ENCODE results near the gene PDK1. TPM values are rescaled to one million over a fixed set of nuclear protein-coding genes. Genes with fewer than 3 reads are reported as not detected.

PDK1 gene
- total and polyA plus RNA-seq, 2 donors from 2014 or later = 4.6 to 19.2 TPM

DNA sequence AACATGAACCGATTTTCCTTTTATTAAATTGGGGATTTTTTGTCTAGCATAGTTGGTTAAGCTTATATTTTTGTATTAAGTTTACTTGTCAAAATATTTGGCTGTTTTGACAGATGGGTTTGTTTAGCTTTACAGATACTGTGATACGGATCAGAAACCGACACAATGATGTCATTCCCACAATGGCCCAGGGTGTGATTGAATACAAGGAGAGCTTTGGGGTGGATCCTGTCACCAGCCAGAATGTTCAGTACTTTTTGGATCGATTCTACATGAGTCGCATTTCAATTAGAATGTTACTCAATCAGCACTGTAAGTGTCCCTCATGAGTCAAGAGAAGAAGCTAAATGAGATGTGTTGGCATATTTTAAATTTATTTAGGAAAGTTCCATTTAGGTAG is 8.5 kb downstream of the PDK1 start:
- H3K4me1 ChIP-seq (ENCODE audit: control insufficient read depth in 2 of 3, insufficient read depth in 2 of 3, low read depth in 1 of 3, low read length in 3 of 3) = no peaks in the 10 kb centered on the region
- H3K36me3 ChIP-seq (ENCODE audit: control insufficient read depth in 2 of 3, insufficient read depth in 3 of 3, low read length in 3 of 3) = no peaks in the 10 kb centered on the region
- no peak overlapping the region for H3K4me3 ChIP-seq (ENCODE audit: low read length in 3 of 3)
- no peak overlapping the region for H3K27ac ChIP-seq (ENCODE audit: low read depth in 2 of 2, low read length in 2 of 2)
- intact Hi-C loops (cut with DNase I) = no loop called here
- TF ChIP-seq, protein P1, sequence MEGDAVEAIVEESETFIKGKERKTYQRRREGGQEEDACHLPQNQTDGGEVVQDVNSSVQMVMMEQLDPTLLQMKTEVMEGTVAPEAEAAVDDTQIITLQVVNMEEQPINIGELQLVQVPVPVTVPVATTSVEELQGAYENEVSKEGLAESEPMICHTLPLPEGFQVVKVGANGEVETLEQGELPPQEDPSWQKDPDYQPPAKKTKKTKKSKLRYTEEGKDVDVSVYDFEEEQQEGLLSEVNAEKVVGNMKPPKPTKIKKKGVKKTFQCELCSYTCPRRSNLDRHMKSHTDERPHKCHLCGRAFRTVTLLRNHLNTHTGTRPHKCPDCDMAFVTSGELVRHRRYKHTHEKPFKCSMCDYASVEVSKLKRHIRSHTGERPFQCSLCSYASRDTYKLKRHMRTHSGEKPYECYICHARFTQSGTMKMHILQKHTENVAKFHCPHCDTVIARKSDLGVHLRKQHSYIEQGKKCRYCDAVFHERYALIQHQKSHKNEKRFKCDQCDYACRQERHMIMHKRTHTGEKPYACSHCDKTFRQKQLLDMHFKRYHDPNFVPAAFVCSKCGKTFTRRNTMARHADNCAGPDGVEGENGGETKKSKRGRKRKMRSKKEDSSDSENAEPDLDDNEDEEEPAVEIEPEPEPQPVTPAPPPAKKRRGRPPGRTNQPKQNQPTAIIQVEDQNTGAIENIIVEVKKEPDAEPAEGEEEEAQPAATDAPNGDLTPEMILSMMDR (IDR thresholded peaks at IDR 0.05; ENCODE audit: borderline replicate concordance, extremely low read depth, insufficient read depth) = no peak
- FAIRE-seq (no peak), DNase-seq (no peak)
- H3K9me3 ChIP-seq (ENCODE audit: control insufficient read depth in 2 of 3, insufficient read depth in 1 of 3, low read length in 3 of 3) = no peaks in the 10 kb centered on the region
- H3K9ac ChIP-seq (ENCODE audit: low read length in 3 of 3) = no peak overlapping the region
- H3K27me3 ChIP-seq (ENCODE audit: control insufficient read depth, insufficient read depth, low read length) = no peaks in the 10 kb centered on the region

DNA sequence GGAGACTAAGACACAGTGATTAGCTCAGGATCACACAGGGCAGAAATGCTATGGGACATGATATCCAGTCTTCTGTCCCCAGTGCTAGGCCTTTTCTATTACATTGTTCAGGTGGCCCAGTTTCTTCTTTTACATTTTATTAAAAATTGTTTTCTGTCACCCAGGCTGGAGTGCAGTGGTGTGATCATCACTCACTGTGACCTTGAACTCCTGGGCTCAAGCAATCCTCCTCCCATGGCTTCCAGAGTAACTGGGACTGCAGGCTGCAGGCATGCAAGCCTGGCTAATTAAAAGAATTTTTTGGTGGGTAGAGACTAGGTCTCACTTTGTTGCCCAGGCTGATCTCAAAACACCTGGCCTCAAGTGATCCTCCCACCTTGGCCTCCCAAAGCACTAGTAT is 15.4 kb downstream of the PDK1 start:
- TF ChIP-seq, protein P1 (IDR thresholded peaks at IDR 0.05; ENCODE audit: borderline replicate concordance, extremely low read depth, insufficient read depth) = no peak
- H3K27me3 ChIP-seq (ENCODE audit: control insufficient read depth, insufficient read depth, low read length) = no peaks in the 10 kb centered on the region
- H3K9ac ChIP-seq (ENCODE audit: low read length in 3 of 3) = no peak overlapping the region
- H3K36me3 ChIP-seq (ENCODE audit: control insufficient read depth in 2 of 3, insufficient read depth in 3 of 3, low read length in 3 of 3) = no peaks in the 10 kb centered on the region
- intact Hi-C loops (cut with DNase I) = no loop called here
- no peaks in the 10 kb centered on the region for H3K4me1 ChIP-seq (ENCODE audit: control insufficient read depth in 2 of 3, insufficient read depth in 2 of 3, low read depth in 1 of 3, low read length in 3 of 3)
- FAIRE-seq (no peak), DNase-seq (no peak)
- H3K27ac ChIP-seq (ENCODE audit: low read depth in 2 of 2, low read length in 2 of 2) = no peak overlapping the region
- H3K9me3 ChIP-seq (ENCODE audit: control insufficient read depth in 2 of 3, insufficient read depth in 1 of 3, low read length in 3 of 3) = peaks cover 0 to 9% (median 5%) of the 10 kb centered on the region in 3 donors
- no peak overlapping the region for H3K4me3 ChIP-seq (ENCODE audit: low read length in 3 of 3)

DNA sequence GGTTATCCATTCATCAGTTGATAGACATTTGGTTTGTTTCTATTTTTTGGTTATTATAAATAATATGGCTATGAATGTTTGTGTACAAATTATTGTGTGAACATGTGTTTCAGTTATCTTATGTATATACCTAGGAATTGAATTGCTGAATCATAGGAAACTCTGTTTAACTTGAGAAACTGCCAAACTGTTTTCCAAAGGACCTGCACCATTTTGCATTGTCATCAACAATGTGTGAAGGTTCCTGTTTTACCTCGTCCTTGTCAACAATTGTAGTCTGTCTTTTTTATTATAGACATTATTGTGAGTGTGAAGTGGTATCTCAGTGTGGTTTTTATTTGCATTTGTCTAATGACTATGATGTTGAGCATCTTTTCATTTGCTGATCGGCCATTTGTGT is 17.1 kb downstream of the PDK1 start:
- FAIRE-seq = no peak
- intact Hi-C loops (cut with DNase I) = no loop called here
- Histone ChIP-seq H3K36me3 (ENCODE audit: control insufficient read depth in 2 of 3, insufficient read depth in 3 of 3, low read length in 3 of 3) (peaks cover 0 to 2% (median 0%) of the 10 kb centered on the region in 3 donors), H3K9me3 (ENCODE audit: control insufficient read depth in 2 of 3, insufficient read depth in 1 of 3, low read length in 3 of 3) (peaks cover 2 to 13% (median 5%) of the 10 kb centered on the region in 3 donors), H3K9ac (ENCODE audit: low read length in 3 of 3) (no peak overlapping the region), H3K27me3 (ENCODE audit: control insufficient read depth, insufficient read depth, low read length) (no peaks in the 10 kb centered on the region), H3K4me1 (ENCODE audit: control insufficient read depth in 2 of 3, insufficient read depth in 2 of 3, low read depth in 1 of 3, low read length in 3 of 3) (no peaks in the 10 kb centered on the region), H3K27ac (ENCODE audit: low read depth in 2 of 2, low read length in 2 of 2) (no peak overlapping the region), H3K4me3 (ENCODE audit: low read length in 3 of 3) (no peak overlapping the region)
- TF ChIP-seq, protein P1 (IDR thresholded peaks at IDR 0.05; ENCODE audit: borderline replicate concordance, extremely low read depth, insufficient read depth) = no peak
- DNase-seq = no peak

GRCh38 chr2:172574965-172575364 is 19.1 kb downstream of the PDK1 start:
- no peaks in the 10 kb centered on the region for H3K4me1 ChIP-seq (ENCODE audit: control insufficient read depth in 2 of 3, insufficient read depth in 2 of 3, low read depth in 1 of 3, low read length in 3 of 3)
- H3K36me3 ChIP-seq (ENCODE audit: control insufficient read depth in 2 of 3, insufficient read depth in 3 of 3, low read length in 3 of 3) = peaks cover 0 to 2% (median 0%) of the 10 kb centered on the region in 3 donors
- intact Hi-C loops (cut with DNase I) = no loop called here
- FAIRE-seq = no peak
- no peaks in the 10 kb centered on the region for H3K27me3 ChIP-seq (ENCODE audit: control insufficient read depth, insufficient read depth, low read length)
- H3K9me3 ChIP-seq (ENCODE audit: control insufficient read depth in 2 of 3, insufficient read depth in 1 of 3, low read length in 3 of 3) = peaks cover 2 to 24% (median 5%) of the 10 kb centered on the region in 3 donors
- DNase-seq = no peak
- TF ChIP-seq, protein P1 (IDR thresholded peaks at IDR 0.05; ENCODE audit: borderline replicate concordance, extremely low read depth, insufficient read depth) = no peak
- no peak overlapping the region for H3K4me3 ChIP-seq (ENCODE audit: low read length in 3 of 3)
- H3K9ac ChIP-seq (ENCODE audit: low read length in 3 of 3) = no peak overlapping the region
- H3K27ac ChIP-seq (ENCODE audit: low read depth in 2 of 2, low read length in 2 of 2) = no peak overlapping the region
